ENCODE results near the gene RELA. TPM values are rescaled to one million over a fixed set of nuclear protein-coding genes. Genes with fewer than 3 reads are reported as not detected.

RELA gene
- total and polyA plus RNA-seq, 2 donors (not counting 3 experiments of a cell fraction or from before 2014, with no cell fraction given): 78.7 to 105 TPM

- dilution Hi-C loops (cut with MboI; ENCODE audit: extremely low pct_ligation_motif_present, low sequenced_read_pairs) (no loop called here), intact Hi-C loops (cut with micrococcal nuclease) (no loop called here)
- H4K20me1 ChIP-seq (replicated peaks; ENCODE audit: control insufficient read depth, extremely low read depth, insufficient read depth, low read length): no peaks in the 10 kb centered on the region
- peak; percentile 66 for DNase-seq (ENCODE audit: low read depth, low spot score)
- H3K9ac ChIP-seq (replicated peaks; ENCODE audit: extremely low read depth, insufficient read depth, low read length): no peak overlapping the region
- no peaks in the 10 kb centered on the region for H3K27me3 ChIP-seq (ENCODE audit: control insufficient read depth in 2 of 2, insufficient read depth in 2 of 2, low read length in 2 of 2)
- peak overlapping the region in 2 of 3 experiments; percentile 37 to 38 for H3K4me3 ChIP-seq (replicated peaks in 1 of 3; ENCODE audit: insufficient read depth in 1 of 3, low read depth in 1 of 3, low read length in 3 of 3)
- peaks cover 21% of the 10 kb centered on the region for H3K4me1 ChIP-seq (ENCODE audit: control insufficient read depth, extremely low read depth, insufficient read depth, low read length)
- POLR2A ChIA-PET: interaction anchor here (0.7 kb wide), 1 partner anchor 9 kb away, joined by 3 read pairs; the partner anchor contains the start of gene SIPA1
- CTCF ChIA-PET: interaction anchor here (0.6 to 1.7 kb wide), 3 partner anchors 9 to 227 kb away, joined by 3 to 9 read pairs (median 4); partner anchors contain the start of gene SIPA1
- H3K36me3 ChIP-seq (ENCODE audit: control insufficient read depth in 2 of 2, extremely low read depth in 1 of 2, insufficient read depth in 2 of 2, low read length in 2 of 2): peaks cover 0 to 38% of the 10 kb centered on the region in 2 experiments
- peak overlapping the region; percentile 46 for H2AFZ ChIP-seq (ENCODE audit: low read depth, low read length)
- no TSS peak for BruUV-seq (replicated peaks)
- no peak for FAIRE-seq
- no peaks in the 10 kb centered on the region for H3K9me3 ChIP-seq (replicated peaks; ENCODE audit: control insufficient read depth, insufficient read depth, low read length)
- TF ChIP-seq JUN (IDR thresholded peaks at IDR 0.05; ENCODE audit: borderline replicate concordance, insufficient read depth, insufficient read length, low read depth) (no peak), POLR2AphosphoS5 (IDR thresholded peaks at IDR 0.05; ENCODE audit: insufficient read depth, low read depth, low read length) (peak; percentile 81), POLR2A (IDR thresholded peaks at IDR 0.05; ENCODE audit: low read depth, low read length) (peak; percentile 69), MAX (IDR thresholded peaks at IDR 0.05; ENCODE audit: insufficient read depth, insufficient read length) (peak; percentile 49)
- no peaks in the 10 kb centered on the region for H3K9me1 ChIP-seq (replicated peaks; ENCODE audit: control insufficient read depth, extremely low read depth, insufficient read depth, low read length)
- H3K79me2 ChIP-seq (ENCODE audit: control insufficient read depth, insufficient read depth, low read length): no peaks in the 10 kb centered on the region
- no peak overlapping the region for H3K4me2 ChIP-seq (ENCODE audit: insufficient read depth, low read length)
- peak overlapping the region; percentile 26 for H3K27ac ChIP-seq (ENCODE audit: insufficient read depth, low read depth, low read length)
These were observed 15.6 kb downstream of the RELA start for GRCh38 chr11:65646958-65647701.

GRCh38 chr11:65646288-65646957 lies 16.3 kb downstream of the RELA start:
- H3K79me2 ChIP-seq (ENCODE audit: control insufficient read depth, insufficient read depth, low read length): peaks cover 2% of the 10 kb centered on the region
- ChIA-PET CTCF (interaction anchor here (1.2 to 1.7 kb wide), 2 partner anchors 9 to 21 kb away, joined by 4 to 9 read pairs; partner anchors contain the start of gene SIPA1), POLR2A (interaction anchor here (0.7 kb wide), 1 partner anchor 9 kb away, joined by 3 read pairs; the partner anchor contains the start of gene SIPA1)
- DNase-seq (ENCODE audit: low read depth, low spot score): no peak
- no peak for FAIRE-seq
- no peak overlapping the region for H3K4me2 ChIP-seq (ENCODE audit: insufficient read depth, low read length)
- H3K4me1 ChIP-seq (ENCODE audit: control insufficient read depth, extremely low read depth, insufficient read depth, low read length): peaks cover 18% of the 10 kb centered on the region
- BruUV-seq (replicated peaks): no TSS peak
- no peak overlapping the region for H3K4me3 ChIP-seq (replicated peaks in 1 of 3; ENCODE audit: insufficient read depth in 1 of 3, low read depth in 1 of 3, low read length in 3 of 3)
- no peaks in the 10 kb centered on the region for H3K9me3 ChIP-seq (replicated peaks; ENCODE audit: control insufficient read depth, insufficient read depth, low read length)
- no peak overlapping the region for H3K9ac ChIP-seq (replicated peaks; ENCODE audit: extremely low read depth, insufficient read depth, low read length)
- dilution Hi-C loops (cut with MboI; ENCODE audit: extremely low pct_ligation_motif_present, low sequenced_read_pairs) (no loop called here), intact Hi-C loops (cut with micrococcal nuclease) (no loop called here)
- no peak for TF ChIP-seq POLR2A (IDR thresholded peaks at IDR 0.05; ENCODE audit: low read depth, low read length)
- H3K36me3 ChIP-seq (ENCODE audit: control insufficient read depth in 2 of 2, extremely low read depth in 1 of 2, insufficient read depth in 2 of 2, low read length in 2 of 2): peaks cover under 1 to 40% of the 10 kb centered on the region in 2 experiments
- no peak overlapping the region for H3K27ac ChIP-seq (ENCODE audit: insufficient read depth, low read depth, low read length)
- no peaks in the 10 kb centered on the region for H3K9me1 ChIP-seq (replicated peaks; ENCODE audit: control insufficient read depth, extremely low read depth, insufficient read depth, low read length)
- H2AFZ ChIP-seq (ENCODE audit: low read depth, low read length): no peak overlapping the region
- no peaks in the 10 kb centered on the region for H3K27me3 ChIP-seq (ENCODE audit: control insufficient read depth in 2 of 2, insufficient read depth in 2 of 2, low read length in 2 of 2)
- no peaks in the 10 kb centered on the region for H4K20me1 ChIP-seq (replicated peaks; ENCODE audit: control insufficient read depth, extremely low read depth, insufficient read depth, low read length)

All from endothelial cell of umbilical vein (primary cell).